K562 (cell line): ENCODE data around the gene DAPK1. TPM values are rescaled to one million over a fixed set of nuclear protein-coding genes. Genes with fewer than 3 reads are reported as not detected.

Source experiments
- ATAC-seq: fragments of 200-7000 bp; cut with Tn5 transposase; 3 replicates; pipeline ENCODE4 v1.9.1; 2020; ENCODE audit warnings: moderate library complexity
- BruUV-seq: library from RNA; stranded (reverse); fragments of 400-500 nt; replicated peaks from 2 replicates; lab custom pipeline; 2021; lab: Mats Ljungman, UMichigan
- CTCF ChIA-PET: fragments of 300-600 bp; formaldehyde crosslinking; extraction: SDS; loops from one replicate; lab custom pipeline; 2021; ENCODE audit warnings: low intra/inter-chr PET ratio; lab: Yijun Ruan, JAX
- POLR2A ChIA-PET: fragments of 300-600, 350-650 bp; sonication (Branson Sonifier 250); formaldehyde crosslinking; extraction: SDS; loops from one replicate; lab custom pipeline; 2021; ENCODE audit warnings: antibody characterized with exemption, inconsistent platforms; lab: Yijun Ruan, JAX
- DNase-seq, 4 experiments: peaks; one replicate each; pipeline versions ENCODE4 v3.0.0 to v3.0.0-alpha.2; 2011 to 2018; ENCODE audit warnings: low spot score in 3 of 4, mixed read lengths in 3 of 4; ENCODE audit errors: extremely low read depth in 1 of 4
- FAIRE-seq: peaks from 2 replicates; lab custom pipeline; 2011; peaks lifted over from hg19 to GRCh38; lab: Jason Lieb, UNC
- H2AFZ ChIP-seq: 2 replicates; pipeline ENCODE4 v1.6.0; 2011; ENCODE audit warnings: low read depth, low read length, control low read depth, inconsistent platforms
- H3K27ac ChIP-seq: fragments of 200-600 bp; 3 replicates; pipeline ENCODE4 v1.8.0; 2011; ENCODE audit warnings: low read depth, mild to moderate bottlenecking, control low read depth, inconsistent platforms, low read length, moderate library complexity, mixed read lengths; ENCODE audit errors: extremely low read depth
- H3K27me3 ChIP-seq, 2 experiments: fragments of 300-600 bp in 1 of 2; 2 replicates in 1 of 2; 3 replicates in 1 of 2; pipeline versions ENCODE4 v1.6.0 to v1.8.0; 2011; ENCODE audit warnings: inconsistent platforms in 2 of 2, low read length in 2 of 2, mild to moderate bottlenecking in 1 of 2, mixed read lengths in 1 of 2, moderate library complexity in 1 of 2; ENCODE audit not compliant: control insufficient read depth in 2 of 2, insufficient read depth in 2 of 2
- H3K36me3 ChIP-seq: fragments of 300-600 bp; 3 replicates; pipeline ENCODE4 v1.8.0; 2011; ENCODE audit warnings: mild to moderate bottlenecking, low read length, inconsistent platforms; ENCODE audit not compliant: control insufficient read depth, insufficient read depth
- H3K4me1 ChIP-seq, 2 experiments: fragments of 200-600 bp in 1 of 2; replicated peaks in 1 of 2; 2 replicates in 1 of 2; 3 replicates in 1 of 2; pipeline versions ENCODE4 v1.5.1 to v1.8.0; 2011; ENCODE audit warnings: inconsistent platforms in 2 of 2, low read length in 2 of 2, mild to moderate bottlenecking in 1 of 2, mixed read lengths in 1 of 2, moderate library complexity in 1 of 2; ENCODE audit not compliant: control insufficient read depth in 2 of 2, insufficient read depth in 2 of 2
- H3K4me2 ChIP-seq: 2 replicates; pipeline ENCODE4 v1.6.1; 2011; ENCODE audit warnings: low read length, control low read depth, inconsistent platforms, mixed read lengths; ENCODE audit not compliant: insufficient read depth
- H3K4me3 ChIP-seq: fragments of 200-600 bp; sonication (generic), shearing (Covaris generic); 2 replicates; pipeline ENCODE4 v1.5.1; 2016; ENCODE audit warnings: control low read depth, inconsistent platforms
- H3K79me2 ChIP-seq: fragments of 200-600 bp; 3 replicates; pipeline ENCODE4 v1.8.0; 2011; ENCODE audit warnings: low read length, inconsistent platforms; ENCODE audit not compliant: control insufficient read depth, insufficient read depth
- H3K9ac ChIP-seq, 2 experiments: 2 replicates each; pipeline versions ENCODE4 v1.6.0 to v1.6.1; 2011; ENCODE audit warnings: low read depth in 2 of 2, low read length in 2 of 2, control low read depth in 1 of 2, inconsistent platforms in 1 of 2, mild to moderate bottlenecking in 1 of 2, mixed read lengths in 1 of 2; ENCODE audit not compliant: insufficient read depth in 1 of 2
- H3K9me1 ChIP-seq: one replicate; pipeline ENCODE4 v1.6.0; 2011; ENCODE audit warnings: inconsistent platforms, mild to moderate bottlenecking, low read length, moderate library complexity; ENCODE audit not compliant: control insufficient read depth, insufficient read depth
- H3K9me3 ChIP-seq: replicated peaks from 2 replicates; pipeline ENCODE4 v1.5.1; 2011; ENCODE audit warnings: low read depth, low read length, inconsistent platforms; ENCODE audit not compliant: control insufficient read depth, insufficient read depth
- H4K20me1 ChIP-seq: replicated peaks from 2 replicates; pipeline ENCODE4 v1.6.1; 2011; ENCODE audit warnings: low read length, inconsistent platforms, mixed read lengths; ENCODE audit not compliant: control insufficient read depth, insufficient read depth
- ETV1 ChIP-seq: fragments of 450-650 bp; conservative IDR thresholded peaks from 2 replicates; pipeline ENCODE4 v1.6.1; 2016; ENCODE audit warnings: missing genetic modification characterization, control low read depth, low read depth, missing compliant biosample characterization
- HNRNPH1 ChIP-seq: fragments of 200-400 bp; formaldehyde crosslinking; optimal IDR thresholded peaks from 2 replicates; pipeline ENCODE3; 2017; ENCODE audit warnings: low read depth, mild to moderate bottlenecking, low read length, moderate library complexity
- KAT8 ChIP-seq: fragments of 450-650 bp; IDR thresholded peaks from 2 replicates; pipeline ENCODE4 v1.6.1; 2016; ENCODE audit warnings: low read depth, mild to moderate bottlenecking
- KLF13 ChIP-seq: fragments of 450-650 bp; IDR thresholded peaks from 2 replicates; pipeline ENCODE4 v1.6.1; 2016; ENCODE audit warnings: missing genetic modification characterization, low read depth, mild to moderate bottlenecking, missing compliant biosample characterization, moderate library complexity, borderline replicate concordance
- LCOR ChIP-seq: sonication (generic); formaldehyde crosslinking; IDR thresholded peaks from 2 replicates; pipeline ENCODE4 v1.8.0; 2022; ENCODE audit warnings: mild to moderate bottlenecking, missing genetic modification reagents
- SMAD2 ChIP-seq: fragments of 150-350 bp; IDR thresholded peaks from 2 replicates; pipeline ENCODE4 v1.6.1; 2014; ENCODE audit warnings: low read depth, mild to moderate bottlenecking, low read length
- TBP ChIP-seq: optimal IDR thresholded peaks from 2 replicates; pipeline ENCODE3; 2011; ENCODE audit warnings: low read depth, low read length, improper control_type of control experiment
- TCFL5 ChIP-seq: fragments of 250-450 bp; sonication (Bioruptor Pico); conservative IDR thresholded peaks from 2 replicates; pipeline ENCODE4 v1.6.1; 2021; ENCODE audit warnings: mild to moderate bottlenecking, moderate library complexity, matching md5 sums
- XRCC5 ChIP-seq: fragments of 200-400 bp; formaldehyde crosslinking; IDR thresholded peaks from 2 replicates; pipeline ENCODE4 v1.6.1; 2017; ENCODE audit warnings: low read depth, mild to moderate bottlenecking, low read length
- ZC3H4 ChIP-seq: sonication (generic); formaldehyde crosslinking; IDR thresholded peaks from 2 replicates; pipeline ENCODE4 v1.9.0; 2021; ENCODE audit warnings: missing genetic modification reagents, borderline replicate concordance
- ZNF217 ChIP-seq: sonication (generic); formaldehyde crosslinking; IDR thresholded peaks from 2 replicates; pipeline ENCODE4 v1.8.0; 2022; ENCODE audit warnings: mild to moderate bottlenecking, missing genetic modification reagents
- ZNF589 ChIP-seq: fragments of 200-800 bp; sonication (Bioruptor generic); IDR thresholded peaks from 2 replicates; pipeline ENCODE4 v1.6.1; 2016; ENCODE audit warnings: low read depth, missing genetic modification characterization, missing compliant biosample characterization
- ZNF695 ChIP-seq: fragments of 450-650 bp; formaldehyde crosslinking; IDR thresholded peaks from 2 replicates; pipeline ENCODE4 v1.4.0; 2020; ENCODE audit warnings: mild to moderate bottlenecking, moderate library complexity
- WGBS: fragments of 100-300 bp; shearing (Covaris generic); methylation state at CpG from one replicate; pipeline ENCODE4 v1.1.6; 2016; ENCODE audit warnings: low coverage, mixed read lengths; ENCODE audit not compliant: insufficient coverage; ENCODE audit errors: missing lambda C conversion rate; 5-methylcytosine and 5-hydroxymethylcytosine counted together
- in situ Hi-C: fragments of 300-500 bp; cut with MboI; formaldehyde crosslinking; loops from 4 replicates; pipeline ENCODE4 v1.15.0; 2018; ENCODE audit warnings: inconsistent platforms, mixed read lengths
- intact Hi-C: fragments of 100-400 bp; cut with micrococcal nuclease; formaldehyde crosslinking; loops from 2 replicates; pipeline ENCODE4 v1.14.2; 2022
- polyA plus RNA-seq, 8 experiments: library from polyadenylated mRNA; depleted of rRNA in 4 of 8; stranded (reverse) in 5 of 8; unstranded in 3 of 8; fragments of >200 nt; fragmentation: Nextera tagmentation in 2 of 8; fragmentation: Illumina TruSeq in 1 of 8; extraction: Ambion mirVana in 2 of 8; extraction: Trizol in 1 of 8; gene quantifications; 2 replicates each; pipeline versions ENCODE4 v1.2.1 to v1.2.3, GENCODE V29; 2011 to 2014; ENCODE audit warnings: inconsistent platforms in 1 of 8, missing spikeins in 1 of 8
- total RNA-seq, 7 experiments: library from RNA; depleted of rRNA in 6 of 7; stranded (reverse); fragments of >200 nt in 6 of 7; fragmentation: Illumina TruSeq in 2 of 7; extraction: Trizol in 2 of 7; gene quantifications; 2 replicates each; pipeline versions ENCODE4 v1.2.1 to v1.2.3, GENCODE V29; 2011 to 2021; ENCODE audit warnings: low replicate concordance in 1 of 7
- TF ChIP-seq, protein P1 (sequence below): fragments of 250-450 bp; sonication (Bioruptor Pico); IDR thresholded peaks from 2 replicates; pipeline ENCODE4 v1.8.0; 2021; ENCODE audit warnings: moderate library complexity, mild to moderate bottlenecking, inconsistent platforms
- TF ChIP-seq, protein P2 (sequence below), 2 experiments: fragments of 450-650 bp; formaldehyde crosslinking in 1 of 2; IDR thresholded peaks; 2 replicates each; pipeline versions ENCODE4 v1.4.0 to v1.6.1; 2014 to 2020; ENCODE audit warnings: mild to moderate bottlenecking in 2 of 2, borderline replicate concordance in 1 of 2, low read depth in 1 of 2

DAPK1 gene
- total and polyA plus RNA-seq, 9 of the 15 experiments (the other 6 are each of a cell fraction or from before 2014, with no cell fraction given), result 1.7 to 26.4 (median 15.8) TPM

DNA sequence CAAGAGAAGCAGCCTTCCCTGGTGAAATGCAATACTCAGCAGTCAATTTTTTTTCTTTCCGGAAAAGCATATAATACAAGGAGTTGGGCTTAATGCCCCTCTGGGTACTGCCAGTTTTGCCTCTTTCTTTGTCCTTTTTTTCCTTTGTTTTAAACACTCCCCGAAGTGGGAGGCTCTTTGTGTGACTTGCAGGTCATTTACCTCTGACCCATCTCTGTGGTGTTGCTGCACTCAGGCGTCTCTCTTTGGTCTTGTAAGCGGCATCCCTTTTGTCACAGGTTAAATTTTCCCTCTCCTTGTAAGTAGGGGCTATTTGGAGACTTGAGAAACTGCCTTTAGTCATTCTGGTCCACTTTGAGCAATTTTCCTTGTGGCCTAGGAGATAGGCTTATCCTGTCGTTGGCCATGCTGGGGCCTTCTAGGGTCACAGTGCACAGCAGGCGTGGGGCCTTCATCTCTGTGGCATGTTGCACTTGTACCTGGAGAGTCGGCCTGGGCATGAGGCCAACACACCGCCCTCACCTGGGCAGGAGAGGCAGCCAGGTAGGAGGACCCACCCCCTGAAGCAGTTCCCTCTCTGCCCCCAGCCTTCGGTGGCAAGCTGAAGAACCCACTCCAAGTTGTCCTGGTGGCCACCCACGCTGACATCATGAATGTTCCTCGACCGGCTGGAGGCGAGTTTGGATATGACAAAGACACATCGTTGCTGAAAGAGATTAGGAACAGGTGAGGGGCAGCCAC, 200.6 kb downstream of the DAPK1 start:
- ATAC-seq (no peak), DNase-seq (no peak), FAIRE-seq (no peak)
- Histone ChIP-seq H3K27me3 (no peaks in the 10 kb centered on the region), H3K36me3 (peaks cover 40% of the 10 kb centered on the region), H4K20me1 (no peaks in the 10 kb centered on the region), H3K4me3 (no peak overlapping the region), H3K9me1 (no peaks in the 10 kb centered on the region), H2AFZ (no peak overlapping the region), H3K9me3 (no peaks in the 10 kb centered on the region), H3K79me2 (no peaks in the 10 kb centered on the region), H3K4me2 (no peak overlapping the region), H3K27ac (no peak overlapping the region), H3K9ac (no peak overlapping the region), H3K4me1 (peaks cover 0 to 3% of the 10 kb centered on the region in 2 experiments; a peak in 2 of 5 replicates)
- BruUV-seq, result no TSS peak
- ChIA-PET CTCF (no interaction called here), POLR2A (no interaction called here)
- in situ Hi-C loops (loop anchor here (25.0 kb wide), 1 partner anchor 614 kb away; no protein-coding TSS in a partner anchor), intact Hi-C loops (no loop called here)
- 67% methylated on average over 13 of the region's 14 CpGs for WGBS
- no peak for TF ChIP-seq SMAD2
- no peak for TF ChIP-seq XRCC5
- TF ChIP-seq, protein P1, sequence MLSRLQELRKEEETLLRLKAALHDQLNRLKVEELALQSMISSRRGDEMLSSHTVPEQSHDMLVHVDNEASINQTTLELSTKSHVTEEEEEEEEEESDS, result no peak
- TF ChIP-seq ZC3H4, result no peak
- TF ChIP-seq, protein P2, sequence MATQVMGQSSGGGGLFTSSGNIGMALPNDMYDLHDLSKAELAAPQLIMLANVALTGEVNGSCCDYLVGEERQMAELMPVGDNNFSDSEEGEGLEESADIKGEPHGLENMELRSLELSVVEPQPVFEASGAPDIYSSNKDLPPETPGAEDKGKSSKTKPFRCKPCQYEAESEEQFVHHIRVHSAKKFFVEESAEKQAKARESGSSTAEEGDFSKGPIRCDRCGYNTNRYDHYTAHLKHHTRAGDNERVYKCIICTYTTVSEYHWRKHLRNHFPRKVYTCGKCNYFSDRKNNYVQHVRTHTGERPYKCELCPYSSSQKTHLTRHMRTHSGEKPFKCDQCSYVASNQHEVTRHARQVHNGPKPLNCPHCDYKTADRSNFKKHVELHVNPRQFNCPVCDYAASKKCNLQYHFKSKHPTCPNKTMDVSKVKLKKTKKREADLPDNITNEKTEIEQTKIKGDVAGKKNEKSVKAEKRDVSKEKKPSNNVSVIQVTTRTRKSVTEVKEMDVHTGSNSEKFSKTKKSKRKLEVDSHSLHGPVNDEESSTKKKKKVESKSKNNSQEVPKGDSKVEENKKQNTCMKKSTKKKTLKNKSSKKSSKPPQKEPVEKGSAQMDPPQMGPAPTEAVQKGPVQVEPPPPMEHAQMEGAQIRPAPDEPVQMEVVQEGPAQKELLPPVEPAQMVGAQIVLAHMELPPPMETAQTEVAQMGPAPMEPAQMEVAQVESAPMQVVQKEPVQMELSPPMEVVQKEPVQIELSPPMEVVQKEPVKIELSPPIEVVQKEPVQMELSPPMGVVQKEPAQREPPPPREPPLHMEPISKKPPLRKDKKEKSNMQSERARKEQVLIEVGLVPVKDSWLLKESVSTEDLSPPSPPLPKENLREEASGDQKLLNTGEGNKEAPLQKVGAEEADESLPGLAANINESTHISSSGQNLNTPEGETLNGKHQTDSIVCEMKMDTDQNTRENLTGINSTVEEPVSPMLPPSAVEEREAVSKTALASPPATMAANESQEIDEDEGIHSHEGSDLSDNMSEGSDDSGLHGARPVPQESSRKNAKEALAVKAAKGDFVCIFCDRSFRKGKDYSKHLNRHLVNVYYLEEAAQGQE (IDR thresholded peaks at IDR 0.05; ENCODE audit: borderline replicate concordance), result no peak
- TF ChIP-seq, protein P2 (CRISPR knock-in tag; IDR thresholded peaks at IDR 0.05; ENCODE audit: low read depth), result no peak
- no peak for TF ChIP-seq ETV1 (tag)
- no peak for TF ChIP-seq LCOR (CRISPR knock-in tag)
- TF ChIP-seq ZNF217 (CRISPR knock-in tag), result no peak
- TF ChIP-seq ZNF589 (CRISPR knock-in tag), result no peak
- TF ChIP-seq HNRNPH1, result no peak
- TF ChIP-seq TBP, result no peak
- no peak for TF ChIP-seq KLF13 (tag)
- TF ChIP-seq KAT8, result no peak
- no peak for TF ChIP-seq ZNF695 (CRISPR knock-in tag)
- TF ChIP-seq TCFL5 (CRISPR knock-in tag), result no peak
